SU-DHL-6 (cell line): ENCODE data around the gene IDI2.

Experiments used
- EZH2phosphoT487 ChIP-seq: fragments of 200-600 bp; sonication (generic), shearing (Covaris generic); conservative IDR thresholded peaks from 2 replicates; pipeline ENCODE4 v1.6.1; 2018; ENCODE audit warnings: mild to moderate bottlenecking, antibody characterized with exemption, low read length, moderate library complexity, mixed read lengths
- TF ChIP-seq, protein P1 (sequence below): fragments of 200-600 bp; sonication (generic); IDR thresholded peaks from one replicate; pipeline ENCODE4 v1.5.1; 2017; ENCODE audit warnings: antibody characterized with exemption, mild to moderate bottlenecking, low read length, moderate library complexity; ENCODE audit not compliant: insufficient read depth, poor library complexity, severe bottlenecking

DNA sequence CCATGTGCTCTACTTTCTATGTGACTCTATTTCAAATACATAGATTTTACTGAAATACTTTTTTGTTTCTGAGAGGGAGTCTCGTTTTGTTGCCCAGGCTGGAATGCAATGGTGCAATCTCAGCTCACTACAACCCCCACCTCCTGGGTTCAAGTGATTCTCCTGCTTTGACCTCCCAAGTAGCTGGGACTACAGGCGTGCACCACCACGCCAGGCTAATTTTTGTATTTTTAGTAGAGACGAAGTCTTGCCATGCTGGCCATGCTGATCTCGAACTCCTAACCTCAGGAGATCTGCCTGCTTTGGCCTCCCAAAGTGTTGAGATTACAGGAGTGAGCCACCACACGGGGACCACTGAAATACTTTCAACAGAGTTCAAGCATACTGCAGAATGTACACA, 19.8 kb upstream of the IDI2 start:
- TF ChIP-seq, protein P1, sequence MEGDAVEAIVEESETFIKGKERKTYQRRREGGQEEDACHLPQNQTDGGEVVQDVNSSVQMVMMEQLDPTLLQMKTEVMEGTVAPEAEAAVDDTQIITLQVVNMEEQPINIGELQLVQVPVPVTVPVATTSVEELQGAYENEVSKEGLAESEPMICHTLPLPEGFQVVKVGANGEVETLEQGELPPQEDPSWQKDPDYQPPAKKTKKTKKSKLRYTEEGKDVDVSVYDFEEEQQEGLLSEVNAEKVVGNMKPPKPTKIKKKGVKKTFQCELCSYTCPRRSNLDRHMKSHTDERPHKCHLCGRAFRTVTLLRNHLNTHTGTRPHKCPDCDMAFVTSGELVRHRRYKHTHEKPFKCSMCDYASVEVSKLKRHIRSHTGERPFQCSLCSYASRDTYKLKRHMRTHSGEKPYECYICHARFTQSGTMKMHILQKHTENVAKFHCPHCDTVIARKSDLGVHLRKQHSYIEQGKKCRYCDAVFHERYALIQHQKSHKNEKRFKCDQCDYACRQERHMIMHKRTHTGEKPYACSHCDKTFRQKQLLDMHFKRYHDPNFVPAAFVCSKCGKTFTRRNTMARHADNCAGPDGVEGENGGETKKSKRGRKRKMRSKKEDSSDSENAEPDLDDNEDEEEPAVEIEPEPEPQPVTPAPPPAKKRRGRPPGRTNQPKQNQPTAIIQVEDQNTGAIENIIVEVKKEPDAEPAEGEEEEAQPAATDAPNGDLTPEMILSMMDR, result no peak
- TF ChIP-seq EZH2phosphoT487, result no peak
